Endodermal cell (in vitro differentiated cells): ENCODE results near the gene DDHD1. TPM values are rescaled to one million over a fixed set of nuclear protein-coding genes. Genes with fewer than 3 reads are reported as not detected.

ENCODE experiments used
- DNase-seq: peaks from one replicate; pipeline ENCODE4 v3.0.0-alpha.2; 2017
- H3K27ac ChIP-seq: 2 replicates; pipeline ENCODE4 v1.5.1; 2013; ENCODE audit warnings: mild to moderate bottlenecking, low read depth, low read length, moderate library complexity
- H3K27me3 ChIP-seq: 2 replicates; pipeline ENCODE4 v1.6.1; 2013; ENCODE audit warnings: mild to moderate bottlenecking, low read length, moderate library complexity; ENCODE audit not compliant: insufficient read depth, control insufficient read depth, poor library complexity, severe bottlenecking
- H3K36me3 ChIP-seq: 2 replicates; pipeline ENCODE4 v1.7.0; 2013; ENCODE audit warnings: mild to moderate bottlenecking, low read length, moderate library complexity; ENCODE audit not compliant: control insufficient read depth, insufficient read depth
- H3K4me1 ChIP-seq: one replicate; pipeline ENCODE4 v1.7.0; 2013; ENCODE audit warnings: low read length; ENCODE audit not compliant: control insufficient read depth, insufficient read depth
- H3K4me3 ChIP-seq: 2 replicates; pipeline ENCODE4 v1.5.1; 2013; ENCODE audit warnings: mild to moderate bottlenecking, low read length, moderate library complexity
- H3K9ac ChIP-seq: 2 replicates; pipeline ENCODE4 v1.6.1; 2013; ENCODE audit warnings: mild to moderate bottlenecking, low read length, moderate library complexity; ENCODE audit not compliant: poor library complexity, severe bottlenecking; ENCODE audit errors: extremely low read depth
- H3K9me3 ChIP-seq: 2 replicates; pipeline ENCODE4 v1.6.1; 2013; ENCODE audit warnings: mild to moderate bottlenecking, low read length, moderate library complexity; ENCODE audit not compliant: control insufficient read depth
- H3K27ac Mint-ChIP-seq: 2 replicates; pipeline ENCODE4 v1.8.0; 2020; ENCODE audit warnings: mixed read lengths
- H3K27me3 Mint-ChIP-seq: 2 replicates; pipeline ENCODE4 v1.8.0; 2021; ENCODE audit warnings: mild to moderate bottlenecking, mixed read lengths; ENCODE audit not compliant: insufficient read depth
- H3K36me3 Mint-ChIP-seq: 2 replicates; pipeline ENCODE4 v1.8.0; 2020; ENCODE audit warnings: low read depth, mixed read lengths
- H3K4me1 Mint-ChIP-seq: 2 replicates; pipeline ENCODE4 v1.8.0; 2020; ENCODE audit warnings: mixed read lengths
- H3K4me3 Mint-ChIP-seq: 2 replicates; pipeline ENCODE4 v1.8.0; 2020; ENCODE audit warnings: mild to moderate bottlenecking, moderate library complexity, mixed read lengths
- H3K9me3 Mint-ChIP-seq: 2 replicates; pipeline ENCODE4 v1.8.0; 2020; ENCODE audit warnings: mild to moderate bottlenecking, mixed read lengths
- CTCF ChIP-seq: fragments of 200-600 bp; sonication (generic); conservative IDR thresholded peaks from 2 replicates; pipeline ENCODE4 v1.5.0; 2021; ENCODE audit warnings: antibody characterized with exemption, mild to moderate bottlenecking
- WGBS, 2 experiments: methylation state at CpG; one replicate each; pipeline versions ENCODE4 v1.1.5 to v1.1.7; 2013; ENCODE audit warnings: missing lambda C conversion rate in 2 of 2, mixed read lengths in 1 of 2; ENCODE audit not compliant: insufficient coverage in 1 of 2, insufficient read length in 1 of 2; 5-methylcytosine and 5-hydroxymethylcytosine counted together
- total RNA-seq, 2 donors: library from RNA; stranded (reverse); fragmentation: NEBNext Ultra II Directional in 1 of 2; extraction: Animal tissue kit (Norgen Biotek cat#: 25700) in 1 of 2; gene quantifications; 2 replicates in 1 of 2; 3 replicates in 1 of 2; pipeline ENCODE4 v1.2.1, GENCODE V29; 2021

DDHD1 gene
- total RNA-seq, 2 donors from 2014 or later = 26.2 to 27.1 TPM

- Mint-ChIP-seq H3K27ac (no peak overlapping the region), H3K4me3 (no peak overlapping the region), H3K4me1 (no peaks in the 10 kb centered on the region), H3K27me3 (no peaks in the 10 kb centered on the region), H3K9me3 (no peaks in the 10 kb centered on the region), H3K36me3 (peaks cover 9% of the 10 kb centered on the region)
- Histone ChIP-seq H3K9ac (no peak overlapping the region), H3K9me3 (no peaks in the 10 kb centered on the region), H3K27me3 (no peaks in the 10 kb centered on the region), H3K4me3 (no peak overlapping the region), H3K27ac (no peak overlapping the region), H3K4me1 (no peaks in the 10 kb centered on the region), H3K36me3 (peaks cover 44% of the 10 kb centered on the region)
- TF ChIP-seq CTCF = no peak
- WGBS, 2 experiments = 81 to 100% methylated on average over 1 to 2 of the region's 2 CpGs
- no peak for DNase-seq
Measured at GRCh38 chr14:53032161-53032803, 120.8 kb downstream of the DDHD1 start.

- no peaks in the 10 kb centered on the region for H3K9me3 ChIP-seq
- TF ChIP-seq CTCF = no peak
- H3K4me3 ChIP-seq = no peak overlapping the region
- peaks cover 10% of the 10 kb centered on the region for H3K36me3 ChIP-seq
- H3K4me1 ChIP-seq = no peaks in the 10 kb centered on the region
- Mint-ChIP-seq H3K27ac (no peak overlapping the region), H3K27me3 (no peaks in the 10 kb centered on the region), H3K4me1 (no peaks in the 10 kb centered on the region), H3K36me3 (peaks cover 3% of the 10 kb centered on the region), H3K9me3 (no peaks in the 10 kb centered on the region), H3K4me3 (no peak overlapping the region)
- H3K27me3 ChIP-seq = no peaks in the 10 kb centered on the region
- no peak for DNase-seq
- no peak overlapping the region for H3K27ac ChIP-seq
- 88 to 95% methylated on average over 3 of the region's 3 CpGs for WGBS, 2 experiments
- no peak overlapping the region for H3K9ac ChIP-seq
Measured at GRCh38 chr14:53027562-53027961, 125.6 kb downstream of the DDHD1 start.

GRCh38 chr14:53027041-53027440 is 126.1 kb downstream of the DDHD1 start:
- Histone ChIP-seq H3K4me3 (no peak overlapping the region), H3K27ac (no peak overlapping the region), H3K9me3 (no peaks in the 10 kb centered on the region), H3K4me1 (no peaks in the 10 kb centered on the region), H3K27me3 (no peaks in the 10 kb centered on the region), H3K36me3 (peaks cover 9% of the 10 kb centered on the region), H3K9ac (no peak overlapping the region)
- H3K4me3 Mint-ChIP-seq = no peak overlapping the region
- no peak for DNase-seq
- H3K27me3 Mint-ChIP-seq = no peaks in the 10 kb centered on the region
- H3K4me1 Mint-ChIP-seq = no peaks in the 10 kb centered on the region
- no peak for TF ChIP-seq CTCF
- no peaks in the 10 kb centered on the region for H3K9me3 Mint-ChIP-seq
- WGBS, 2 experiments = 0 to 14% methylated on average over 1 of the region's 1 CpG
- no peak overlapping the region for H3K27ac Mint-ChIP-seq
- H3K36me3 Mint-ChIP-seq = peaks cover 3% of the 10 kb centered on the region
